Measurements from ENCODE around the gene AMACR. TPM values are rescaled to one million over a fixed set of nuclear protein-coding genes. Genes with fewer than 3 reads are reported as not detected.

Gene AMACR
- total and polyA plus RNA-seq, 4 experiments from 2014 or later, result 5.2 to 9.2 (median 7.4) TPM

- H3K9me3 ChIP-seq (ENCODE audit: control insufficient read depth in 1 of 2, low read length in 2 of 2), result no peaks in the 10 kb centered on the region
- no peak overlapping the region for H3K4me3 ChIP-seq (ENCODE audit: low read length in 2 of 2)
- Mint-ChIP-seq H3K9me3 (no peaks in the 10 kb centered on the region), H3K27me3 (peaks cover 36 to 39% of the 10 kb centered on the region in 2 donors), H3K4me1 (peaks cover 0 to 2% (median under 1%) of the 10 kb centered on the region in 4 donors), H3K27ac (no peak overlapping the region), H3K4me3 (no peak overlapping the region), H3K36me3 (no peaks in the 10 kb centered on the region)
- H3K27me3 ChIP-seq (ENCODE audit: insufficient read depth, low read length), result peaks cover under 1% of the 10 kb centered on the region
- no peaks in the 10 kb centered on the region for H3K4me1 ChIP-seq (ENCODE audit: insufficient read depth, low read length)
- intact Hi-C loops (cut with micrococcal nuclease), result no loop called here
- CTCF ChIA-PET (ENCODE audit: partially characterized antibody), result no interaction called here
- H3K36me3 ChIP-seq (ENCODE audit: insufficient read depth, low read length), result no peaks in the 10 kb centered on the region
- DNase-seq, result no peak
- no peak overlapping the region for H3K27ac ChIP-seq (ENCODE audit: low read depth, low read length)
- POLR2A ChIA-PET (ENCODE audit: partially characterized antibody), result no interaction called here
Observed at GRCh38 chr5:33941090-33941489, 66.8 kb downstream of the AMACR start.

GRCh38 chr5:33939556-33940262 is 68.1 kb downstream of the AMACR start:
- Mint-ChIP-seq H3K9me3 (peaks cover 0 to 2% (median 0%) of the 10 kb centered on the region in 8 donors), H3K36me3 (no peaks in the 10 kb centered on the region), H3K4me1 (peaks cover 0 to 8% (median 3%) of the 10 kb centered on the region in 4 donors), H3K27me3 (peaks cover 42 to 43% of the 10 kb centered on the region in 2 donors), H3K4me3 (no peak overlapping the region), H3K27ac (no peak overlapping the region)
- no peaks in the 10 kb centered on the region for H3K36me3 ChIP-seq (ENCODE audit: insufficient read depth, low read length)
- H3K9me3 ChIP-seq (ENCODE audit: control insufficient read depth in 1 of 2, low read length in 2 of 2), result no peaks in the 10 kb centered on the region
- H3K4me1 ChIP-seq (ENCODE audit: insufficient read depth, low read length), result no peaks in the 10 kb centered on the region
- intact Hi-C loops (cut with micrococcal nuclease), result no loop called here
- H3K27me3 ChIP-seq (ENCODE audit: insufficient read depth, low read length), result peaks cover 9% of the 10 kb centered on the region
- no peak overlapping the region for H3K27ac ChIP-seq (ENCODE audit: low read depth, low read length)
- POLR2A ChIA-PET (ENCODE audit: partially characterized antibody), result no interaction called here
- no peak overlapping the region for H3K4me3 ChIP-seq (ENCODE audit: low read length in 2 of 2)
- no peak for DNase-seq
- CTCF ChIA-PET (ENCODE audit: partially characterized antibody), result interaction anchor here (1.1 kb wide), 2 partner anchors 30 to 505 kb away, joined by 3 read pairs; no protein-coding TSS in a partner anchor

- H3K36me3 Mint-ChIP-seq, result no peaks in the 10 kb centered on the region
- no peaks in the 10 kb centered on the region for H3K4me1 ChIP-seq (ENCODE audit: insufficient read depth, low read length)
- no peak overlapping the region for H3K4me3 Mint-ChIP-seq
- peaks cover 9% of the 10 kb centered on the region for H3K27me3 ChIP-seq (ENCODE audit: insufficient read depth, low read length)
- no peak overlapping the region for H3K4me3 ChIP-seq (ENCODE audit: low read length in 2 of 2)
- H3K27me3 Mint-ChIP-seq, result peaks cover 42 to 43% of the 10 kb centered on the region in 2 donors
- H3K27ac ChIP-seq (ENCODE audit: low read depth, low read length), result no peak overlapping the region
- H3K36me3 ChIP-seq (ENCODE audit: insufficient read depth, low read length), result no peaks in the 10 kb centered on the region
- POLR2A ChIA-PET (ENCODE audit: partially characterized antibody), result no interaction called here
- H3K9me3 Mint-ChIP-seq, result peaks cover 0 to 2% (median 0%) of the 10 kb centered on the region in 8 donors
- no peak for DNase-seq
- peaks cover 0 to 8% (median 3%) of the 10 kb centered on the region in 4 donors for H3K4me1 Mint-ChIP-seq
- no peak overlapping the region for H3K27ac Mint-ChIP-seq
- CTCF ChIA-PET (ENCODE audit: partially characterized antibody), result interaction anchor here (1.1 kb wide), 1 partner anchor 504 kb away, joined by 3 read pairs; no protein-coding TSS in a partner anchor
- no peaks in the 10 kb centered on the region for H3K9me3 ChIP-seq (ENCODE audit: control insufficient read depth in 1 of 2, low read length in 2 of 2)
- intact Hi-C loops (cut with micrococcal nuclease), result no loop called here
Observed at GRCh38 chr5:33938881-33939280, 69.0 kb downstream of the AMACR start.

GRCh38 chr5:33938507-33938796 is 69.4 kb downstream of the AMACR start:
- CTCF ChIA-PET (ENCODE audit: partially characterized antibody), result no interaction called here
- H3K27me3 ChIP-seq (ENCODE audit: insufficient read depth, low read length), result peaks cover 9% of the 10 kb centered on the region
- POLR2A ChIA-PET (ENCODE audit: partially characterized antibody), result no interaction called here

GRCh38 chr5:33937707-33938506 is 69.9 kb downstream of the AMACR start:
- Mint-ChIP-seq H3K36me3 (no peaks in the 10 kb centered on the region), H3K4me3 (no peak overlapping the region), H3K27ac (no peak overlapping the region), H3K9me3 (peaks cover 0 to 2% (median 0%) of the 10 kb centered on the region in 8 donors), H3K4me1 (peaks cover 0 to 8% (median 3%) of the 10 kb centered on the region in 4 donors), H3K27me3 (peaks cover 40 to 41% of the 10 kb centered on the region in 2 donors)
- intact Hi-C loops (cut with micrococcal nuclease), result no loop called here
- H3K9me3 ChIP-seq (ENCODE audit: control insufficient read depth in 1 of 2, low read length in 2 of 2), result no peaks in the 10 kb centered on the region
- H3K27ac ChIP-seq (ENCODE audit: low read depth, low read length), result no peak overlapping the region
- H3K27me3 ChIP-seq (ENCODE audit: insufficient read depth, low read length), result peaks cover 9% of the 10 kb centered on the region
- no peaks in the 10 kb centered on the region for H3K4me1 ChIP-seq (ENCODE audit: insufficient read depth, low read length)
- CTCF ChIA-PET (ENCODE audit: partially characterized antibody), result no interaction called here
- DNase-seq, result no peak
- H3K4me3 ChIP-seq (ENCODE audit: low read length in 2 of 2), result no peak overlapping the region
- POLR2A ChIA-PET (ENCODE audit: partially characterized antibody), result no interaction called here
- H3K36me3 ChIP-seq (ENCODE audit: insufficient read depth, low read length), result no peaks in the 10 kb centered on the region

More at GRCh38 chr5:33938507-33938796, 69.4 kb downstream of the AMACR start:
- H3K27ac ChIP-seq (ENCODE audit: low read depth, low read length), result no peak overlapping the region
- H3K4me3 ChIP-seq (ENCODE audit: low read length in 2 of 2), result no peak overlapping the region
- H3K4me1 ChIP-seq (ENCODE audit: insufficient read depth, low read length), result no peaks in the 10 kb centered on the region
- Mint-ChIP-seq H3K27me3 (peaks cover 41 to 43% of the 10 kb centered on the region in 2 donors), H3K36me3 (no peaks in the 10 kb centered on the region), H3K4me3 (no peak overlapping the region), H3K27ac (no peak overlapping the region), H3K9me3 (peaks cover 0 to 2% (median 0%) of the 10 kb centered on the region in 8 donors), H3K4me1 (peaks cover 0 to 8% (median 3%) of the 10 kb centered on the region in 4 donors)
- intact Hi-C loops (cut with micrococcal nuclease), result no loop called here
- no peaks in the 10 kb centered on the region for H3K9me3 ChIP-seq (ENCODE audit: control insufficient read depth in 1 of 2, low read length in 2 of 2)
- H3K36me3 ChIP-seq (ENCODE audit: insufficient read depth, low read length), result no peaks in the 10 kb centered on the region
- DNase-seq, result no peak

- Mint-ChIP-seq H3K27me3 (peaks cover 38 to 39% of the 10 kb centered on the region in 2 donors), H3K36me3 (no peaks in the 10 kb centered on the region), H3K4me3 (no peak overlapping the region), H3K9me3 (peaks cover 0 to 2% (median 0%) of the 10 kb centered on the region in 8 donors), H3K4me1 (peaks cover 0 to 8% (median 3%) of the 10 kb centered on the region in 4 donors), H3K27ac (no peak overlapping the region)
- Histone ChIP-seq H3K27me3 (ENCODE audit: insufficient read depth, low read length) (peaks cover 9% of the 10 kb centered on the region), H3K4me3 (ENCODE audit: low read length in 2 of 2) (no peak overlapping the region), H3K4me1 (ENCODE audit: insufficient read depth, low read length) (no peaks in the 10 kb centered on the region), H3K9me3 (ENCODE audit: control insufficient read depth in 1 of 2, low read length in 2 of 2) (no peaks in the 10 kb centered on the region), H3K27ac (ENCODE audit: low read depth, low read length) (no peak overlapping the region), H3K36me3 (ENCODE audit: insufficient read depth, low read length) (no peaks in the 10 kb centered on the region)
- ChIA-PET CTCF (ENCODE audit: partially characterized antibody) (interaction anchor here (5.6 to 7.6 kb wide), 2 partner anchors 349 to 502 kb away, joined by 49 to 71 read pairs; no protein-coding TSS in a partner anchor), POLR2A (ENCODE audit: partially characterized antibody) (no interaction called here)
- intact Hi-C loops (cut with micrococcal nuclease), result no loop called here
- no peak for DNase-seq
Observed at GRCh38 chr5:33937017-33937706, 70.7 kb downstream of the AMACR start.
